Naive thymus-derived CD4-positive, alpha-beta T cell (primary cell): ENCODE measurements around the gene EIF2S3B. TPM values are rescaled to one million over a fixed set of nuclear protein-coding genes. Genes with fewer than 3 reads are reported as not detected.

ENCODE experiments used
- ATAC-seq: fragments of 150-1000 bp; cut with Tn5 transposase; 2 replicates; pipeline ENCODE4 v1.10.0; 2021; ENCODE audit warnings: mild to moderate bottlenecking, moderate library complexity
- CTCF ChIA-PET: fragments of 350-600 bp; sonication (Branson Sonifier 250); formaldehyde crosslinking; loops from one replicate; lab custom pipeline; 2021; ENCODE audit warnings: antibody characterized with exemption; lab: Charles Lee
- POLR2A ChIA-PET: fragments of 350-600 bp; sonication (Branson Sonifier 250); formaldehyde crosslinking; loops from one replicate; lab custom pipeline; 2021; ENCODE audit warnings: antibody characterized with exemption, inconsistent platforms; lab: Charles Lee
- DNase-seq, 9 donors: peaks; one replicate each; pipeline versions ENCODE4 v3.0.0 to v3.0.0-alpha.2; 2020 to 2022; ENCODE audit warnings: mixed read lengths in 1 of 9
- H3K27ac ChIP-seq: one replicate; pipeline ENCODE4 v1.7.0; 2013; ENCODE audit warnings: mild to moderate bottlenecking, low read depth, low read length, moderate library complexity
- H3K27me3 ChIP-seq, 2 donors: one replicate each; pipeline ENCODE4 v1.7.0; 2013; ENCODE audit warnings: low read length in 2 of 2, mild to moderate bottlenecking in 2 of 2, moderate library complexity in 2 of 2; ENCODE audit not compliant: control insufficient read depth in 2 of 2, insufficient read depth in 2 of 2
- H3K36me3 ChIP-seq, 3 experiments: 1 replicate in 2 of 3; 2 replicates in 1 of 3; pipeline ENCODE4 v1.7.0; 2013; ENCODE audit warnings: low read length in 3 of 3, mild to moderate bottlenecking in 3 of 3, moderate library complexity in 1 of 3; ENCODE audit not compliant: insufficient read depth in 3 of 3, control insufficient read depth in 2 of 3
- H3K4me1 ChIP-seq, 2 donors: one replicate each; pipeline ENCODE4 v1.7.0; 2013; ENCODE audit warnings: low read length in 2 of 2, mild to moderate bottlenecking in 2 of 2, moderate library complexity in 1 of 2; ENCODE audit not compliant: control insufficient read depth in 2 of 2, insufficient read depth in 2 of 2
- H3K4me3 ChIP-seq: 2 replicates; pipeline ENCODE4 v1.7.0; 2013; ENCODE audit warnings: mild to moderate bottlenecking, low read length
- H3K9me3 ChIP-seq, 3 experiments: 1 replicate in 2 of 3; 2 replicates in 1 of 3; pipeline ENCODE4 v1.7.0; 2013; ENCODE audit warnings: low read length in 3 of 3; ENCODE audit not compliant: control insufficient read depth in 2 of 3
- H3K27ac Mint-ChIP-seq, 9 donors: one replicate each; pipeline ENCODE4 v1.8.0; 2020 to 2022; ENCODE audit warnings: mixed read lengths in 9 of 9, mild to moderate bottlenecking in 8 of 9, moderate library complexity in 5 of 9, inconsistent platforms in 2 of 9
- H3K27me3 Mint-ChIP-seq, 5 donors: one replicate each; pipeline ENCODE4 v1.8.0; 2021 to 2022; ENCODE audit warnings: mixed read lengths in 5 of 5, mild to moderate bottlenecking in 1 of 5
- H3K36me3 Mint-ChIP-seq, 5 donors: one replicate each; pipeline ENCODE4 v1.8.0; 2020 to 2022; ENCODE audit warnings: mixed read lengths in 5 of 5, mild to moderate bottlenecking in 3 of 5, inconsistent platforms in 1 of 5
- H3K4me1 Mint-ChIP-seq, 7 donors: one replicate each; pipeline ENCODE4 v1.8.0; 2020 to 2022; ENCODE audit warnings: mixed read lengths in 7 of 7, mild to moderate bottlenecking in 3 of 7, inconsistent platforms in 1 of 7
- H3K4me3 Mint-ChIP-seq, 10 donors: one replicate each; pipeline ENCODE4 v1.8.0; 2020 to 2022; ENCODE audit warnings: mild to moderate bottlenecking in 10 of 10, mixed read lengths in 10 of 10, moderate library complexity in 6 of 10, inconsistent platforms in 2 of 10
- H3K9me3 Mint-ChIP-seq, 11 donors: one replicate each; pipeline ENCODE4 v1.8.0; 2020 to 2022; ENCODE audit warnings: mixed read lengths in 11 of 11, mild to moderate bottlenecking in 4 of 11, inconsistent platforms in 1 of 11, moderate library complexity in 1 of 11
- intact Hi-C, 2 donors: fragments of 100-400 bp; cut with micrococcal nuclease; formaldehyde crosslinking; loops; one replicate each; pipeline ENCODE4 v1.15.1; 2023
- polyA plus RNA-seq, 2 donors: library from polyadenylated mRNA; unstranded; fragments of 300-500 nt; fragmentation: Illumina TruSeq; gene quantifications; one replicate each; pipeline ENCODE4 v1.2.3, GENCODE V29; 2021
- total RNA-seq, 6 experiments: library from RNA in 5 of 6; stranded (reverse) in 5 of 6; gene quantifications; 1 replicate in 5 of 6; 2 replicates in 1 of 6; pipeline ENCODE4 v1.2.3 and lab custom pipeline; 2021 to 2026

The EIF2S3B gene
- total and polyA plus RNA-seq, 7 experiments from 2014 or later, result 0.27 to 2.0 (median 1.1) TPM; not detected in 1

DNA sequence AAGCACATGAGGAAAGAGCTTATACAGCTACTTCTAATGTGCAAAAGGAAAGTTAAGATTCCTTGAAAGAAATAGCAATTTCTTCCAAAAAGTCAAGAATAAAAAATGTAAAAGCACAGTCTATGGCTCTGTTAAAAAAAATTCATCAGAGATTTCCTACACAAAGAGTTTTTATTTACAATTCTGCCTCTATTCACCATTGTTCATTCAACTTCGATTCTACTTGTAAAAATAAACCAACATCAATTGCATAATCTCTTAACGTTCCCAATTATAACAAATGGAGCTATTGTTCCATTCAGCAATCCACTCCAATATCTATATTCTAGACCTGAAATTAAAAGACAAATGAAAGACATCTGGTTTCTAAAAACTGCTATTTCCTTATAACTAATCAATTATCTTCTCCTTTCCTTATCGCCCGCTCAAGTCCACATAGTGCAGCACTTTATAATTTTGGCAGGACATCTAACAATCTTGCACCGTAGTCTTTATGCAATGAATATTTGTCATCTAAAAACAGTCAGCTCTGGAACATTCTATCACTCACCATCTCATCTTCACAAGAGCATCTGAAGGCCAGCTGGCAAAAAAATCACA lies 6.2 kb downstream of the EIF2S3B start:
- no peaks in the 10 kb centered on the region for H3K9me3 ChIP-seq
- Mint-ChIP-seq H3K27ac (no peak overlapping the region), H3K36me3 (no peaks in the 10 kb centered on the region), H3K4me3 (no peak overlapping the region), H3K27me3 (peaks cover 13 to 20% (median 17%) of the 10 kb centered on the region in 5 donors), H3K4me1 (no peaks in the 10 kb centered on the region), H3K9me3 (no peaks in the 10 kb centered on the region)
- no peak overlapping the region for H3K4me3 ChIP-seq
- intact Hi-C loops, result no loop called here
- no peaks in the 10 kb centered on the region for H3K4me1 ChIP-seq
- CTCF ChIA-PET, result no interaction called here
- H3K36me3 ChIP-seq, result no peaks in the 10 kb centered on the region
- no peaks in the 10 kb centered on the region for H3K27me3 ChIP-seq
- ATAC-seq, result no peak
- DNase-seq, result no peak
- H3K27ac ChIP-seq, result no peak overlapping the region
- POLR2A ChIA-PET, result no interaction called here

DNA sequence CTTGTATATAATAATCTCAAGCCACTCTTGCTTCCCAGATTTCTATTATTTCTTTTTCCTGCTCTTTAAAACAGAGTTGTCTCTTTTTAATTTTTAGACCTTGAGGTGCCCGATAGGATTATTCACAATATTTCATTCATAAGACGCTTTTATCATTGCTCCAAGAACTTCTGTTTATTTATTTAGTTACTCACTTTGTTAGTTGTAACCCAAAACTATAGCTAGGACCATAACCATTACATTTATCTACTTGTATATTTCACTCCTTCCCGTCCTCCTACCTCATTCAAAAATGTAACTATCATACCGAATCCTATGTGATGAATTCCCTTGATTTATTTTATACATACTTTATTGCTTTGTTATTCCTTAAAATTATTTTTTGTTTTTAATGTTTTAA lies 7.1 kb downstream of the EIF2S3B start:
- peaks cover 13 to 20% (median 18%) of the 10 kb centered on the region in 5 donors for H3K27me3 Mint-ChIP-seq
- H3K27ac Mint-ChIP-seq, result no peak overlapping the region
- DNase-seq (no peak), ATAC-seq (no peak)
- H3K27me3 ChIP-seq, result no peaks in the 10 kb centered on the region
- no peaks in the 10 kb centered on the region for H3K9me3 Mint-ChIP-seq
- no peak overlapping the region for H3K4me3 Mint-ChIP-seq
- H3K4me1 ChIP-seq, result no peaks in the 10 kb centered on the region
- H3K4me1 Mint-ChIP-seq, result no peaks in the 10 kb centered on the region
- H3K27ac ChIP-seq, result no peak overlapping the region
- H3K9me3 ChIP-seq, result no peaks in the 10 kb centered on the region
- intact Hi-C loops, result no loop called here
- POLR2A ChIA-PET, result no interaction called here
- H3K4me3 ChIP-seq, result no peak overlapping the region
- H3K36me3 Mint-ChIP-seq, result no peaks in the 10 kb centered on the region
- CTCF ChIA-PET, result no interaction called here
- no peaks in the 10 kb centered on the region for H3K36me3 ChIP-seq

DNA sequence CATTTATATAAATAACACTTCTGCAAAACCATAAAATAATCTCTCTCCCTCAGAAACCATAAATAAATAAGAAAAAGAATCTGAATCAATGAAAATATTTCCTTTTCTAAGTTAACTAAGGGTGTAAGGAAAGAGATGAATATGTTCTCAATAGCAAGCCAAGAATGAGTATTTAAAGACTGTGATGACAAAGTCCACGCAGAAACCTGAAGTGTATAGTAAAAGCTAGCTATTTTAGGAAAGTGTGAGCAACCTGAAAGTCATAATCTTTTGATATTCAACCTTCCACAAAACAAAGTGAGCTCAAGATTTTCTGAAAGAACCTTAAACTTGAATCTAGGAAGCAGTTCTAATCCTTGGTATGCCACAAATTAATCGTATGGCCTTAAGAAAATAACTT lies 15.9 kb downstream of the EIF2S3B start:
- Histone ChIP-seq H3K4me3 (no peak overlapping the region), H3K4me1 (no peaks in the 10 kb centered on the region), H3K27ac (no peak overlapping the region), H3K36me3 (no peaks in the 10 kb centered on the region), H3K9me3 (no peaks in the 10 kb centered on the region), H3K27me3 (no peaks in the 10 kb centered on the region)
- no peak overlapping the region for H3K4me3 Mint-ChIP-seq
- H3K9me3 Mint-ChIP-seq, result peaks cover 0 to 3% (median 0%) of the 10 kb centered on the region in 11 donors
- no peak overlapping the region for H3K27ac Mint-ChIP-seq
- H3K4me1 Mint-ChIP-seq, result no peaks in the 10 kb centered on the region
- DNase-seq (no peak), ATAC-seq (no peak)
- no peaks in the 10 kb centered on the region for H3K36me3 Mint-ChIP-seq
- intact Hi-C loops, result no loop called here
- ChIA-PET POLR2A (no interaction called here), CTCF (no interaction called here)
- H3K27me3 Mint-ChIP-seq, result peaks cover 0 to 15% (median 0%) of the 10 kb centered on the region in 5 donors

DNA sequence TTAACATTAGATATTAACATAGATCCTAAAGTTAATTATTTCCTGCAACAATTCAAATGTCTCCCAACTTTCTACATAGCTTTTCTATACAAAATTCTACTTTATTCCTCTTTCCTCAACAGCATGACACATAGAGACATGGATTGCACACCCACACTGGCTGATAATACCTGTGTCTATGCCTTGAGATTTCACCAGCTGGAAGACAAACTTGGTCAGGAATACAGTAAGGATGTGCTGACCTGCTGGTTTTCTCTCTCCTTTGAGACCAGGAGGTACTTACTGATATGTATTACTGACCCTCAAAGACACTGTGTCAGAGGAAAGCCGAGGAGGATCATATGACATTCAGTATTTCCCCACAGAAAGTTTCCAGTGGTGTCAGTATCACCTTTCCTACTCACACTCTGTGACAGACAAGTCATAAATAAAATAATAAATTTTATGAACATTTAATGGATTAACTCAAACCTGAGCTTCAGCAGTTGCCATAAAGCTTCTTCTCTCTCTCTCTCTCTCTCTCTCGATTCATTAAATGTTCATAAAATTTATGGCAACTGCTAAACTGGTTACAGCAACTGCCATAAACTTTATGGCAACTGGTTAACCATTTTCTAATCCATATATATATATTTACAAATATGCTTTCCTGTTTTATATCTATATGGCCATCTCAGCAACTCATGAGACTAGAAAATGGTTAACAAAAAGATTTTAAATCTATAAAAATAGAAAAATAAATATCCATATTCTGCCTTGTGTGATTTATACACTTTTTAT lies 22.7 kb downstream of the EIF2S3B start:
- Mint-ChIP-seq H3K27ac (no peak overlapping the region), H3K36me3 (no peaks in the 10 kb centered on the region), H3K4me1 (no peaks in the 10 kb centered on the region), H3K9me3 (peaks cover 0 to 2% (median 0%) of the 10 kb centered on the region in 11 donors), H3K4me3 (no peak overlapping the region), H3K27me3 (peaks cover 0 to 24% (median 14%) of the 10 kb centered on the region in 5 donors)
- Histone ChIP-seq H3K4me1 (no peaks in the 10 kb centered on the region), H3K36me3 (no peaks in the 10 kb centered on the region), H3K27me3 (no peaks in the 10 kb centered on the region), H3K27ac (no peak overlapping the region), H3K4me3 (no peak overlapping the region), H3K9me3 (no peaks in the 10 kb centered on the region)
- intact Hi-C loops, result no loop called here
- POLR2A ChIA-PET, result no interaction called here
- CTCF ChIA-PET, result no interaction called here
- DNase-seq, result no peak
- ATAC-seq, result no peak

DNA sequence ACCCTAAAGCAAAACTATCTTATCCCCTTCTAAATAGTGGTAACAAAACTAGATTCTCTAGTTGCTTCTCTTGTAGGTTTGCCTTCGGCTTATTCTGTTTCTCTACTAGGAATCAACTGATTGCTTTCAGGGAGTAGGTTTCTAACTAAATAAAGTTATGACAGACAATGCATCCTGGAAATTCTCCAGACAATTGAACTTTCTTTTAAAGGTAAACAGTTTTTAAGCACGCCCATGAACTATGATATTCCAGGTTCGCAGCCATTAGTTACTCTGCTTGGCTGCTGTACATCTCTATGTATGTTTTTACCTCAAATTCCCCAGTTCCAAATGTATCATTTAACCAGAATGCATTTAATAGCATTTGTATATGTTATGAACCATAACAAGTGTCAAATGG lies 23.9 kb downstream of the EIF2S3B start:
- Histone ChIP-seq H3K4me1 (no peaks in the 10 kb centered on the region), H3K27me3 (no peaks in the 10 kb centered on the region), H3K27ac (no peak overlapping the region), H3K36me3 (no peaks in the 10 kb centered on the region), H3K4me3 (no peak overlapping the region), H3K9me3 (no peaks in the 10 kb centered on the region)
- Mint-ChIP-seq H3K9me3 (peaks cover 0 to 2% (median 0%) of the 10 kb centered on the region in 11 donors), H3K4me3 (no peak overlapping the region), H3K27ac (no peak overlapping the region), H3K4me1 (no peaks in the 10 kb centered on the region), H3K27me3 (peaks cover 0 to 29% (median 14%) of the 10 kb centered on the region in 5 donors), H3K36me3 (no peaks in the 10 kb centered on the region)
- no peak for DNase-seq
- POLR2A ChIA-PET, result no interaction called here
- no peak for ATAC-seq
- CTCF ChIA-PET, result no interaction called here
- intact Hi-C loops, result no loop called here

DNA sequence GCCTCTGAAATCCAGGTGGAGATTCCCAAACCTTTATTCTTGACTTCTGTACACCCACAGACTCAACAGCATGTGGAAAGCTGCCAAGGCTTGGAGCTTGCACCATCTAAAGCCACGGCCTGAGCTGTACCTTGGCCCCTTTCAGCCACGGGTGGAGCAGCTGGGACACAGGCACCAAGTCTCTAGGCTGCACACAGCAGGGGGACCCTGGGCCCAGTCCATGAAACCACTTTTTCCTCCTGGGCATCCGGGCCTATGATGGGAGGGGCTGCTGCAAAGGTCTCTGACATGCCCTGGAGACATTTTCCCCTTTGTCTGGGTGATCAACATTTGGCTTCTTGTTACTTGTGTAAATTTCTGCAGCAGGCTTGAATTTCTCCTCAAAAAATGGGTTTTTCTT lies 32.0 kb downstream of the EIF2S3B start:
- H3K36me3 ChIP-seq, result no peaks in the 10 kb centered on the region
- POLR2A ChIA-PET, result no interaction called here
- intact Hi-C loops, result no loop called here
- CTCF ChIA-PET, result no interaction called here
- peaks cover 0 to 5% (median 0%) of the 10 kb centered on the region in 7 donors for H3K4me1 Mint-ChIP-seq
- peaks cover 0 to 37% (median 4%) of the 10 kb centered on the region in 5 donors for H3K27me3 Mint-ChIP-seq
- H3K4me3 Mint-ChIP-seq, result no peak overlapping the region
- H3K4me1 ChIP-seq, result no peaks in the 10 kb centered on the region
- no peak for ATAC-seq
- no peaks in the 10 kb centered on the region for H3K9me3 Mint-ChIP-seq
- no peaks in the 10 kb centered on the region for H3K9me3 ChIP-seq
- H3K27me3 ChIP-seq, result no peaks in the 10 kb centered on the region
- no peak overlapping the region for H3K4me3 ChIP-seq
- no peaks in the 10 kb centered on the region for H3K36me3 Mint-ChIP-seq
- H3K27ac Mint-ChIP-seq, result no peak overlapping the region
- H3K27ac ChIP-seq, result no peak overlapping the region
- DNase-seq, result no peak
